Gastrocnemius medialis (tissue), 4 donors: ENCODE results near the gene LTBP1. TPM values are rescaled to one million over a fixed set of nuclear protein-coding genes. Genes with fewer than 3 reads are reported as not detected.
A peak's percentile ranks its signal among the peaks of the same experiment; 100 is the strongest.

Experiments used
- ATAC-seq, 2 donors: fragments of 150-250 bp; one replicate each; pipeline ENCODE4 v1.9.1; 2016
- DNase-seq, 2 donors: peaks; one replicate each; pipeline ENCODE4 v3.0.0-alpha.2; 2019
- H3K27ac ChIP-seq, 4 donors: fragments of 200-600 bp; sonication (generic); 1 replicate in 1 of 4; 2 replicates in 3 of 4; pipeline ENCODE4 v1.5.1; 2016 to 2018; ENCODE audit warnings: mild to moderate bottlenecking in 2 of 4, moderate library complexity in 1 of 4
- H3K27me3 ChIP-seq, 3 donors: fragments of 200-600 bp; sonication (generic) in 2 of 3; 1 replicate in 1 of 3; 2 replicates in 2 of 3; pipeline versions ENCODE4 v1.5.1 to v1.6.0; 2016 to 2019; ENCODE audit warnings: mild to moderate bottlenecking in 1 of 3, moderate library complexity in 1 of 3
- H3K36me3 ChIP-seq, 2 donors: fragments of 200-600 bp; sonication (generic) in 1 of 2; one replicate each; pipeline ENCODE4 v1.5.1; 2017 to 2018
- H3K4me1 ChIP-seq, 2 donors: fragments of 200-600 bp; sonication (generic) in 1 of 2; one replicate each; pipeline ENCODE4 v1.5.1; 2016 to 2017; ENCODE audit warnings: mild to moderate bottlenecking in 2 of 2
- H3K4me3 ChIP-seq, 4 donors: fragments of 200-600 bp; sonication (generic) in 3 of 4; 1 replicate in 1 of 4; 2 replicates in 3 of 4; pipeline ENCODE4 v1.5.1; 2016 to 2019; ENCODE audit warnings: mild to moderate bottlenecking in 2 of 4
- H3K9me3 ChIP-seq, 3 donors: fragments of 200-600 bp; sonication (generic) in 2 of 3; 1 replicate in 1 of 3; 2 replicates in 2 of 3; pipeline ENCODE4 v1.5.1; 2016 to 2019
- POLR2A ChIP-seq, 2 donors: fragments of 450-650 bp; IDR thresholded peaks; one replicate each; pipeline ENCODE4 v1.6.1; 2017; ENCODE audit warnings: antibody characterized with exemption in 2 of 2, mild to moderate bottlenecking in 2 of 2, moderate library complexity in 2 of 2
- in situ Hi-C, 4 donors: fragments of 200-750 bp; cut with MboI; loops; one replicate each; pipeline versions ENCODE4 v1.15.0 to v1.8.0; 2017; ENCODE audit warnings: low sequenced_read_pairs in 4 of 4
- intact Hi-C: fragments of 100-400 bp; cut with DNase I; formaldehyde crosslinking; loops from one replicate; pipeline ENCODE4 v1.15.1; 2023; ENCODE audit warnings: low total_unique reads
- total RNA-seq, 4 donors: library from RNA; depleted of rRNA; stranded (reverse); fragments of >200 nt; gene quantifications; one replicate each; pipeline versions ENCODE4 v1.1.0 to v1.2.3, GENCODE V29; 2016
- TF ChIP-seq, protein P1 (sequence below), 5 experiments: fragments of 450-650 bp in 3 of 5; fragments of 200-600 bp in 2 of 5; sonication (generic) in 2 of 5; IDR thresholded peaks in 4 of 5; conservative IDR thresholded peaks in 1 of 5; 1 replicate in 4 of 5; 2 replicates in 1 of 5; pipeline ENCODE4 v1.5.1; 2016 to 2019; ENCODE audit warnings: antibody characterized with exemption in 5 of 5, mild to moderate bottlenecking in 3 of 5, moderate library complexity in 3 of 5

Gene LTBP1
- total RNA-seq, 4 donors from 2014 or later = 8.0 to 42.8 (median 18.4) TPM

DNA sequence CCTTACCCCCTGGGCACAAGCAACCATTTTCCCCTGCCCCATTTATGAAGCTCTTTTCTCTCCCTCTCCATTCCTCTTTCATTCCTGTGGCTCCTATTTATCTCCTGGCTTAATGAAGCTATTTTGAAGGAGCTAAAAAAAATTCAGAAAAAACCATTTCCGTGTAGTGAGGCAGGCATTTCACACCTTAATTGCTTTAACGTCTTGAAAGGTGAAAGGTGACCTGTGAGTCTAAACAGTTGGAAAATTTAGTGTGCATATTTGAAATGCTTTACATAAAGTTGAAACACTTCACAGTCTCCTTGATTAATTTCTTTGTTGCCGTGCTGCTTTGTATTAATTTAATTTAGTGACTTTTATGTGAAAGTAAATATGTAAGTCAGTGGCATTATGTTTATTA lies 83.6 kb downstream of the LTBP1 start:
- H3K4me3 ChIP-seq = no peak overlapping the region
- H3K36me3 ChIP-seq = no peaks in the 10 kb centered on the region
- DNase-seq = no peak
- intact Hi-C loops = loop anchor here (10.0 kb wide), 2 partner anchors 414 to 476 kb away; no protein-coding TSS in a partner anchor
- H3K27ac ChIP-seq = no peak overlapping the region
- in situ Hi-C loops = loop anchor here in 3 of 4 donors (5.0 to 25.0 kb wide), 7 partner anchors 54 to 557 kb away; partner anchors contain the start of genes FAM98A (in 3 of the 3) and LTBP1 (in 1 of the 3)
- H3K27me3 ChIP-seq = no peaks in the 10 kb centered on the region
- H3K9me3 ChIP-seq = no peaks in the 10 kb centered on the region
- ATAC-seq = no peak
- peaks cover 2 to 4% of the 10 kb centered on the region in 2 donors for H3K4me1 ChIP-seq
- no peak for TF ChIP-seq POLR2A (IDR thresholded peaks at IDR 0.05)
- TF ChIP-seq, protein P1, sequence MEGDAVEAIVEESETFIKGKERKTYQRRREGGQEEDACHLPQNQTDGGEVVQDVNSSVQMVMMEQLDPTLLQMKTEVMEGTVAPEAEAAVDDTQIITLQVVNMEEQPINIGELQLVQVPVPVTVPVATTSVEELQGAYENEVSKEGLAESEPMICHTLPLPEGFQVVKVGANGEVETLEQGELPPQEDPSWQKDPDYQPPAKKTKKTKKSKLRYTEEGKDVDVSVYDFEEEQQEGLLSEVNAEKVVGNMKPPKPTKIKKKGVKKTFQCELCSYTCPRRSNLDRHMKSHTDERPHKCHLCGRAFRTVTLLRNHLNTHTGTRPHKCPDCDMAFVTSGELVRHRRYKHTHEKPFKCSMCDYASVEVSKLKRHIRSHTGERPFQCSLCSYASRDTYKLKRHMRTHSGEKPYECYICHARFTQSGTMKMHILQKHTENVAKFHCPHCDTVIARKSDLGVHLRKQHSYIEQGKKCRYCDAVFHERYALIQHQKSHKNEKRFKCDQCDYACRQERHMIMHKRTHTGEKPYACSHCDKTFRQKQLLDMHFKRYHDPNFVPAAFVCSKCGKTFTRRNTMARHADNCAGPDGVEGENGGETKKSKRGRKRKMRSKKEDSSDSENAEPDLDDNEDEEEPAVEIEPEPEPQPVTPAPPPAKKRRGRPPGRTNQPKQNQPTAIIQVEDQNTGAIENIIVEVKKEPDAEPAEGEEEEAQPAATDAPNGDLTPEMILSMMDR (IDR thresholded peaks at IDR 0.05 in 4 of 5, conservative IDR thresholded peaks at IDR 0.05 in 1 of 5) = no peak

- Histone ChIP-seq H3K9me3 (no peaks in the 10 kb centered on the region), H3K4me3 (no peak overlapping the region), H3K4me1 (peaks cover 2 to 4% of the 10 kb centered on the region in 2 donors), H3K36me3 (no peaks in the 10 kb centered on the region), H3K27me3 (no peaks in the 10 kb centered on the region), H3K27ac (no peak overlapping the region)
- intact Hi-C loops (loop anchor here (10.0 kb wide), 2 partner anchors 413 to 477 kb away; no protein-coding TSS in a partner anchor), in situ Hi-C loops (loop anchor here in 3 of 4 donors (5.0 to 25.0 kb wide), 7 partner anchors 53 to 555 kb away; partner anchors contain the start of genes FAM98A (in 3 of the 3) and LTBP1 (in 1 of the 3))
- ATAC-seq (no peak), DNase-seq (no peak)
- no peak for TF ChIP-seq POLR2A (IDR thresholded peaks at IDR 0.05)
- TF ChIP-seq, protein P1 (IDR thresholded peaks at IDR 0.05 in 4 of 5, conservative IDR thresholded peaks at IDR 0.05 in 1 of 5) = no peak
Measured at GRCh38 chr2:33032245-33032644, 85.5 kb downstream of the LTBP1 start.

DNA sequence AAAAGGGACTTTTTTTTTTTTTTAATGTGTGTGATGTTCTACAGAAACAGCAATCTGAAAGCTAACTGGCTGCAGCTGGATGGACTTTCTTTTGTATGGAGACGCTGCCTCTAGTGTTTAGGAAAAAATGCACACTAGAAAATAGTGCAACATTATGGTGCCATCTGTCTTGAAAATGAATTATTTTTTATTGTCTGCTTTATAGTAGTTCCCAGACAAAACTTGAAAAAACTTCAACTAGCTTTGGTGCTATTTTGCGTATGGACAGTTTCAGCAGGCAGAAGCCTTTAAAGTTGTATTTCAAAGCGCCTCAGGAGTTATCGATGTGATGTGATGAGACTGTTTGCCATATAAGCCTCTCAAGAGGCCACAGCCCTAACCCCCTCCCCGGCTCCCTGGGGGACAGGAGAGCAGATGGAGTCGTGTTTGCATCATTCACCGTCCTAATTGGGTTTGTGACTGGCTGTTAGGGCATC lies 86.9 kb downstream of the LTBP1 start:
- in situ Hi-C loops (loop anchor here in 3 of 4 donors (5.0 to 25.0 kb wide), 7 partner anchors 51 to 554 kb away; partner anchors contain the start of genes FAM98A (in 3 of the 3) and LTBP1 (in 1 of the 3)), intact Hi-C loops (loop anchor here (1.0 to 10.0 kb wide), 6 partner anchors 87 to 549 kb away; partner anchors contain the start of gene LTBP1)
- Histone ChIP-seq H3K4me1 (peaks cover 2 to 4% of the 10 kb centered on the region in 2 donors), H3K27ac (no peak overlapping the region), H3K4me3 (peak overlapping the region; percentile 20 to 47 (median 35)), H3K27me3 (no peaks in the 10 kb centered on the region), H3K9me3 (no peaks in the 10 kb centered on the region), H3K36me3 (no peaks in the 10 kb centered on the region)
- no peak for DNase-seq
- peak; percentile 53 to 86 for ATAC-seq
- no peak for TF ChIP-seq POLR2A (IDR thresholded peaks at IDR 0.05)
- TF ChIP-seq, protein P1 (IDR thresholded peaks at IDR 0.05 in 4 of 5, conservative IDR thresholded peaks at IDR 0.05 in 1 of 5) = peak; percentile 36 to 59 (median 44)

GRCh38 chr2:33034784-33035183 lies 88.0 kb downstream of the LTBP1 start:
- intact Hi-C loops = loop anchor here (2.0 to 10.0 kb wide), 5 partner anchors 236 to 548 kb away; no protein-coding TSS in a partner anchor
- H3K36me3 ChIP-seq = no peaks in the 10 kb centered on the region
- in situ Hi-C loops = loop anchor here in 3 of 4 donors (5.0 to 25.0 kb wide), 7 partner anchors 50 to 553 kb away; partner anchors contain the start of genes FAM98A (in 3 of the 3) and LTBP1 (in 1 of the 3)
- H3K4me1 ChIP-seq = peaks cover 2 to 4% of the 10 kb centered on the region in 2 donors
- peak; percentile 18 to 40 for ATAC-seq
- no peaks in the 10 kb centered on the region for H3K27me3 ChIP-seq
- H3K4me3 ChIP-seq = peak overlapping the region in 3 of 4 donors; percentile 11 to 24 (median 24)
- H3K27ac ChIP-seq = no peak overlapping the region
- no peak for DNase-seq
- TF ChIP-seq POLR2A (IDR thresholded peaks at IDR 0.05) = no peak
- TF ChIP-seq, protein P1 (IDR thresholded peaks at IDR 0.05 in 4 of 5, conservative IDR thresholded peaks at IDR 0.05 in 1 of 5) = peak; percentile 28 to 49 (median 45)
- no peaks in the 10 kb centered on the region for H3K9me3 ChIP-seq
